Neuronal stem cell (in vitro differentiated cells): ENCODE measurements around the gene ZNF736.
"Not testable (repeated sequence)": the region's sequence is repeated elsewhere in the genome, so short reads cannot be mapped to it uniquely, and the experiment has no call there.

ENCODE experiments used
- DNase-seq: peaks from one replicate; pipeline ENCODE4 v3.0.0-alpha.2; 2013; ENCODE audit warnings: low spot score
- H2AFZ ChIP-seq: one replicate; pipeline ENCODE4 v1.6.1; 2013; ENCODE audit warnings: mild to moderate bottlenecking, low read length, inconsistent platforms
- H2AK5ac ChIP-seq: 2 replicates; pipeline ENCODE4 v1.6.1; 2013; ENCODE audit warnings: low read depth, mild to moderate bottlenecking, inconsistent platforms, low read length, moderate library complexity, mixed read lengths
- H2BK120ac ChIP-seq: 2 replicates; pipeline ENCODE4 v1.6.1; 2013; ENCODE audit warnings: low read depth, mild to moderate bottlenecking, inconsistent platforms, low read length, moderate library complexity, mixed read lengths
- H2BK12ac ChIP-seq: one replicate; pipeline ENCODE4 v1.6.1; 2013; ENCODE audit warnings: low read length, inconsistent platforms
- H2BK15ac ChIP-seq: 2 replicates; pipeline ENCODE4 v1.6.1; 2013; ENCODE audit warnings: mild to moderate bottlenecking, low read length, inconsistent platforms, mixed read lengths
- H2BK5ac ChIP-seq: one replicate; pipeline ENCODE4 v1.6.1; 2013; ENCODE audit warnings: inconsistent platforms, mild to moderate bottlenecking, low read length, moderate library complexity
- H3K14ac ChIP-seq: one replicate; pipeline ENCODE4 v1.6.1; 2013; ENCODE audit warnings: low read length, inconsistent platforms
- H3K18ac ChIP-seq: 2 replicates; pipeline ENCODE4 v1.6.1; 2013; ENCODE audit warnings: low read length, inconsistent platforms
- H3K23ac ChIP-seq: 2 replicates; pipeline ENCODE4 v1.6.1; 2013; ENCODE audit warnings: low read depth, mild to moderate bottlenecking, mixed read lengths, low read length, inconsistent platforms; ENCODE audit not compliant: poor library complexity
- H3K27ac ChIP-seq: replicated peaks from 3 replicates; pipeline ENCODE4 v1.5.1; 2013; ENCODE audit warnings: low read length, inconsistent platforms
- H3K27me3 ChIP-seq, 3 experiments: 2 replicates each; pipeline ENCODE4 v1.6.1; 2013; ENCODE audit warnings: low read length in 3 of 3, mild to moderate bottlenecking in 2 of 3, inconsistent platforms in 1 of 3, low read depth in 1 of 3, mixed read lengths in 1 of 3, moderate library complexity in 1 of 3; ENCODE audit not compliant: control insufficient read depth in 3 of 3, insufficient read depth in 3 of 3
- H3K36me3 ChIP-seq, 2 donors: replicated peaks in 1 of 2; 2 replicates each; pipeline ENCODE4 v1.6.1; 2013; ENCODE audit warnings: low read length in 2 of 2; ENCODE audit not compliant: control insufficient read depth in 2 of 2, insufficient read depth in 2 of 2
- H3K4ac ChIP-seq: 2 replicates; pipeline ENCODE4 v1.6.1; 2013; ENCODE audit warnings: inconsistent platforms, mild to moderate bottlenecking, low read length, moderate library complexity
- H3K4me1 ChIP-seq, 2 donors: 1 replicate in 1 of 2; 2 replicates in 1 of 2; pipeline ENCODE4 v1.6.1; 2013; ENCODE audit warnings: low read length in 2 of 2, low read depth in 1 of 2; ENCODE audit not compliant: control insufficient read depth in 2 of 2, insufficient read depth in 1 of 2
- H3K4me2 ChIP-seq: one replicate; pipeline ENCODE4 v1.6.1; 2013; ENCODE audit warnings: mild to moderate bottlenecking, low read length, inconsistent platforms; ENCODE audit not compliant: insufficient read depth, poor library complexity, severe bottlenecking
- H3K4me3 ChIP-seq, 2 donors: 2 replicates each; pipeline ENCODE4 v1.5.1; 2013; ENCODE audit warnings: low read length in 2 of 2, mild to moderate bottlenecking in 2 of 2, inconsistent platforms in 1 of 2, moderate library complexity in 1 of 2
- H3K79me1 ChIP-seq: one replicate; pipeline ENCODE4 v1.6.1; 2013; ENCODE audit warnings: low read depth, mild to moderate bottlenecking, inconsistent platforms, low read length, moderate library complexity
- H3K9ac ChIP-seq: one replicate; pipeline ENCODE4 v1.6.1; 2013; ENCODE audit warnings: mild to moderate bottlenecking, low read depth, low read length, inconsistent platforms; ENCODE audit not compliant: poor library complexity
- H3K9me3 ChIP-seq, 2 donors: replicated peaks in 1 of 2; 2 replicates each; pipeline versions ENCODE3 to v1.6.1; 2013; ENCODE audit warnings: low read length in 2 of 2, mild to moderate bottlenecking in 2 of 2, inconsistent platforms in 1 of 2, low read depth in 1 of 2, mixed read lengths in 1 of 2, moderate library complexity in 1 of 2; ENCODE audit not compliant: control insufficient read depth in 2 of 2, insufficient read depth in 1 of 2
- H4K8ac ChIP-seq: one replicate; pipeline ENCODE4 v1.6.1; 2013; ENCODE audit warnings: low read depth, mild to moderate bottlenecking, inconsistent platforms, low read length, moderate library complexity
- H4K91ac ChIP-seq: one replicate; pipeline ENCODE4 v1.6.1; 2013; ENCODE audit warnings: low read length, low read depth, mild to moderate bottlenecking, inconsistent platforms; ENCODE audit not compliant: poor library complexity
- WGBS, 2 donors: extraction: QIAGEN DNeasy Blood & Tissue Kit; methylation state at CpG; one replicate each; pipeline ENCODE4 v1.1.7; 2013; ENCODE audit warnings: missing lambda C conversion rate in 2 of 2, mixed read lengths in 1 of 2; ENCODE audit not compliant: insufficient read length in 2 of 2, insufficient replicate concordance in 1 of 2; ENCODE audit errors: extremely low coverage in 2 of 2; 5-methylcytosine and 5-hydroxymethylcytosine counted together

The ZNF736 gene

DNA sequence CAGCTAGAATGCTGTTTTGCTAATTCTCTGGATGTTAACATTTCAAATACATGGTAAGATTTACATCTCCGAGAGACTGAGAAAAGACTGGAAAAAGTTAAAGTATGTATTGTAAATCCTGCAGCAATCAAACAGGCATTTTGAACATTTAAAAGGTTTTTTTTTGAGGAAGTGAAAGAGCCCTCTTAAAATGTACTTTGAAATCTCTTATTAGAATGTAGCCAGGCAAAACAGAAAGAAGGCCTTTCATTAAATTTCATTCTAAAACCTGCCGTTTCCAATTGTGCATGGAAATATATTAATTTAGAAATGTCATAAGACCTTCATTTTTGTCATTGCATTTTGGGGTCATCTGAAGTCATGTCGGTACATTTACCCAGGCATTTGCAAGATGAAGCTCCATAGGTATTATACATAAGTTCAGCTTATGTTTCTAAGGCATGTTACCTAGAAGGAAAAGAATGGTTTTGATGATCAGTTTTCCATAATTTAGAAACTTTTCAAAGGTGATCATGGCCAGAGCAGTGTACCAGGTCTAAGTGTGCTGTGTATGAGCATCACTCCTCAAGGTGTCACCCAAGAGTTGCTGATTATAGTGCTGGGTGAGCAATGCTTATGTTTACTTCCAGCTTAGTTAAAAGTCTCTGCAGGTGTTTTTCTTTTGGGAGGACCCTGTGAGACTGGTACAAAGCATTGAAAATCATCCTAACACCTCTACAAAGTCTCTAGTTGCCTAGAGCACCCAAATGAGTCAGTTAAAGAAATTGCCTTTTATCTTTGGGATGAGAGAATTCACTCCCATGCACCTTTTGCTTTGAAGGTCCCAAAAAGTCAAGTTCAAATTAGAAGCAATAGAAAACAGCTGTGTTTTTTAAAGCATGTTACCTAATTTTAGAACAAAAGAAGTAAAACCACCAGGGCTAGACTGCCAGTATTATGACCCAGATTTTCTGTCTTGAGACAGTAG, 7.1 kb downstream of the ZNF736 start:
- no peak overlapping the region for H4K8ac ChIP-seq
- H3K4me3 ChIP-seq = no peak overlapping the region
- H3K36me3 ChIP-seq = no peaks in the 10 kb centered on the region
- H2BK120ac ChIP-seq = no peak overlapping the region
- H3K9me3 ChIP-seq = peaks cover 0 to 3% of the 10 kb centered on the region in 2 donors
- WGBS, 2 donors = no CpG with 5 or more reads among the region's 3 CpGs
- no peak for DNase-seq
- H3K14ac ChIP-seq = no peak overlapping the region
- H2BK12ac ChIP-seq = no peak overlapping the region
- H3K4ac ChIP-seq = no peak overlapping the region
- H3K4me1 ChIP-seq = no peaks in the 10 kb centered on the region
- H3K18ac ChIP-seq = no peak overlapping the region
- H2BK5ac ChIP-seq = no peak overlapping the region
- no peaks in the 10 kb centered on the region for H3K79me1 ChIP-seq
- no peak overlapping the region for H4K91ac ChIP-seq
- H3K9ac ChIP-seq = no peak overlapping the region
- no peak overlapping the region for H2BK15ac ChIP-seq
- no peaks in the 10 kb centered on the region for H3K27me3 ChIP-seq
- H3K4me2 ChIP-seq = no peak overlapping the region
- no peak overlapping the region for H2AFZ ChIP-seq
- H3K23ac ChIP-seq = no peak overlapping the region
- no peak overlapping the region for H2AK5ac ChIP-seq
- no peak overlapping the region for H3K27ac ChIP-seq

DNA sequence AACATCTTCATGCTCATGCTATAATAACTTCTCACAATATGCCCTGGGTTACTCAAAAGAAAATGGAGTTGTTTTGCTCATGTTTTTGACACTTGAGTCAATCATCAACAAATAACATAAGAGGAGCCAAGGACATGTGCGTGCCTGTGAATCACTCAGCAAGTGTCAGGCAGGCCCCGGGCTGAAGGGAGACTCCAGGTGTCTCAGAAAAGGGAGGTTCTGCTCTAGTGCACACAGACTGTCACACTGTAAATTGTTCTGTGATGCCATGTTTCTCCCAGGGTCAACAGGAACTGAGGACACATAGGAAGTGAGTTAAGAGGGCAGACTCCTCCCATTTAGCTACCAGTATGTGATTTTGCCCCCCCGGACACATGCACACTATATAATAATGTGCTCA, 10.4 kb downstream of the ZNF736 start:
- not testable (repeated sequence) for H2AFZ ChIP-seq, H3K27me3 ChIP-seq, DNase-seq, H2BK5ac ChIP-seq, H3K9me3 ChIP-seq, H3K14ac ChIP-seq, H3K23ac ChIP-seq, H3K79me1 ChIP-seq, H3K9ac ChIP-seq, H2AK5ac ChIP-seq, H2BK120ac ChIP-seq, H2BK15ac ChIP-seq, H3K4me3 ChIP-seq, H3K4me1 ChIP-seq, H4K91ac ChIP-seq, H3K36me3 ChIP-seq, H3K18ac ChIP-seq, H2BK12ac ChIP-seq, H4K8ac ChIP-seq, H3K27ac ChIP-seq, H3K4ac ChIP-seq, H3K4me2 ChIP-seq
- WGBS, 2 donors = no CpG with 5 or more reads among the region's 3 CpGs

DNA sequence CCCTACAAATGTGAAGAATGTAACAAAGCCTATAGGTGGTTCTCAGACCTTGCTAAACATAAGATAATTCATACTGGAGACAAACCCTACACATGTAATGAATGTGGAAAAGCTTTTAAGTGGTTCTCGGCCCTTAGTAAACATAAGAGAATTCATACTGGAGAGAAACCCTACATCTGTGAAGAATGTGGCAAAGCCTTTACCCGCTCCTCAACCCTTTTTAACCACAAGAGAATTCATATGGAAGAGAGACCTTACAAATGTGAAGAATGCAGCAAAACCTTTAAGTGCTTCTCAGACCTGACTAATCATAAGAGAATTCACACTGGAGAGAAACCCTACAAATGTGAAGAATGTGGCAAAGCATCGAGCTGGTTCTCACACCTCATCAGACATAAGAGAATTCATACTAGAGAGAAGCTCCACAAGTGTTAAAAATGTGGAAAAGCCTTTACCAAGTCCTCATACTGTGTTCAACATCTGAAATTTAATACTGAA, 35.0 kb downstream of the ZNF736 start:
- not testable (repeated sequence) for H3K4me1 ChIP-seq, H4K91ac ChIP-seq, H3K4ac ChIP-seq, H2BK15ac ChIP-seq, H3K36me3 ChIP-seq, H2BK120ac ChIP-seq, H2AFZ ChIP-seq, H2BK5ac ChIP-seq, H3K18ac ChIP-seq, H3K14ac ChIP-seq, H2BK12ac ChIP-seq, H4K8ac ChIP-seq, H3K9ac ChIP-seq, H3K79me1 ChIP-seq, H3K27me3 ChIP-seq, H3K4me3 ChIP-seq, H3K27ac ChIP-seq, H3K4me2 ChIP-seq, H3K23ac ChIP-seq, DNase-seq, H2AK5ac ChIP-seq
- H3K9me3 ChIP-seq = peaks cover 11 to 14% of the 10 kb centered on the region in 2 donors
- no CpG with 5 or more reads among the region's 3 CpGs for WGBS, 2 donors

DNA sequence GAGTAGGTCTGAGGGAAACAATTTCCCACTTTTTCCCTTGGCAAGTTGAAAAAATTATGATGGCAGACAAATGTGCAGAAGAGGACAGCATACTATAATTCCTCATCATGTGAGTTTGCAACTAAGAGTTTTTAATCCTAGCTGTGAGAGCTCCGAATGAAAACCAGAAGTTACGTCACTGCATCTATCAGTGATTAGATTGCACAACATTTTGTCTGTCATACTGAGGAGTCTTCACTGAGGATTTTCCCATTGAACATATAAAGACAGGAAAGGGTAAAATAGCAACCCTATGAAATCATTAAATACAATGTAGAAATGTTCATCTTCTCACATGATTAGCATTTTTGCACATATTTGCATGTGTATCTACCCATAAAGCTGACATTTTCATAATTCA, 45.8 kb downstream of the ZNF736 start:
- no peaks in the 10 kb centered on the region for H3K4me1 ChIP-seq
- H3K18ac ChIP-seq = no peak overlapping the region
- no peak overlapping the region for H2BK12ac ChIP-seq
- peaks cover 0 to 31% of the 10 kb centered on the region in 2 donors for H3K9me3 ChIP-seq
- no peak overlapping the region for H3K14ac ChIP-seq
- H3K4ac ChIP-seq = no peak overlapping the region
- H3K79me1 ChIP-seq = no peaks in the 10 kb centered on the region
- H3K36me3 ChIP-seq = no peaks in the 10 kb centered on the region
- no peak overlapping the region for H3K27ac ChIP-seq
- no peaks in the 10 kb centered on the region for H3K27me3 ChIP-seq
- H2AFZ ChIP-seq = no peak overlapping the region
- H3K4me2 ChIP-seq = no peak overlapping the region
- no peak overlapping the region for H2BK5ac ChIP-seq
- no peak overlapping the region for H3K23ac ChIP-seq
- H2BK120ac ChIP-seq = no peak overlapping the region
- H4K8ac ChIP-seq = no peak overlapping the region
- WGBS, 2 donors = no CpG with 5 or more reads among the region's 2 CpGs
- H3K9ac ChIP-seq = no peak overlapping the region
- no peak for DNase-seq
- no peak overlapping the region for H2AK5ac ChIP-seq
- no peak overlapping the region for H2BK15ac ChIP-seq
- H3K4me3 ChIP-seq = no peak overlapping the region
- no peak overlapping the region for H4K91ac ChIP-seq
